HCT116 (cell line): ENCODE measurements around the gene NT5C3A.

Source experiments
- CTCF ChIP-seq, 3 experiments: fragments of 200-600 bp in 1 of 3; sonication (generic) in 1 of 3; IDR thresholded peaks in 2 of 3; conservative IDR thresholded peaks in 1 of 3; 2 replicates each; pipeline ENCODE4 v1.5.1; 2012 to 2017; ENCODE audit warnings: low read depth in 2 of 3, low read length in 2 of 3, antibody characterized with exemption in 1 of 3, borderline replicate concordance in 1 of 3, control low read depth in 1 of 3, mild to moderate bottlenecking in 1 of 3, mixed read lengths in 1 of 3, mixed run types in 1 of 3, moderate library complexity in 1 of 3; ENCODE audit not compliant: insufficient read depth in 1 of 3
- EGR1 ChIP-seq: IDR thresholded peaks from 2 replicates; pipeline ENCODE4 v1.6.1; 2012; ENCODE audit warnings: low read depth
- EZH2 ChIP-seq: fragments of 200-600 bp; sonication (generic); IDR thresholded peaks from 2 replicates; pipeline ENCODE4 v1.6.1; 2017; ENCODE audit warnings: antibody characterized with exemption, mixed run types
- MAX ChIP-seq: IDR thresholded peaks from 2 replicates; pipeline ENCODE4 v1.6.1; 2012
- POLR2AphosphoS5 ChIP-seq: IDR thresholded peaks from 2 replicates; pipeline ENCODE4 v1.6.1; 2011; ENCODE audit warnings: mild to moderate bottlenecking, low read depth, low read length, moderate library complexity
- SIN3A ChIP-seq: IDR thresholded peaks from 2 replicates; pipeline ENCODE4 v1.6.1; 2012; ENCODE audit warnings: low read depth
- YY1 ChIP-seq: IDR thresholded peaks from 2 replicates; pipeline ENCODE4 v1.6.1; 2011; ENCODE audit warnings: low read length, low read depth, moderate library complexity, mild to moderate bottlenecking; ENCODE audit not compliant: insufficient replicate concordance; ENCODE audit errors: extremely low read depth

- no peak for TF ChIP-seq EZH2
- TF ChIP-seq SIN3A = no peak
- no peak for TF ChIP-seq POLR2AphosphoS5
- TF ChIP-seq MAX = no peak
- no peak for TF ChIP-seq YY1
- TF ChIP-seq CTCF (IDR thresholded peaks at IDR 0.05 in 2 of 3, conservative IDR thresholded peaks at IDR 0.05 in 1 of 3; ENCODE audit: borderline replicate concordance in 1 of 3, insufficient read depth in 1 of 3, low read depth in 2 of 3, low read length in 2 of 3) = no peak
- no peak for TF ChIP-seq EGR1
Observed at GRCh38 chr7:33041631-33042428, 20.7 kb downstream of the NT5C3A start.
